Stomach smooth muscle (tissue), 2 donors: ENCODE results near the gene HFE.

ENCODE experiments used
- H3K27ac ChIP-seq: one replicate; pipeline ENCODE4 v1.7.0; 2013; ENCODE audit warnings: mild to moderate bottlenecking, low read length, inconsistent platforms
- H3K27me3 ChIP-seq, 2 donors: one replicate each; pipeline ENCODE4 v1.7.0; 2013; ENCODE audit warnings: low read length in 2 of 2; ENCODE audit not compliant: insufficient read depth in 2 of 2, control insufficient read depth in 1 of 2
- H3K36me3 ChIP-seq, 2 donors: one replicate each; pipeline ENCODE4 v1.7.0; 2013; ENCODE audit warnings: low read length in 2 of 2; ENCODE audit not compliant: control insufficient read depth in 2 of 2, insufficient read depth in 2 of 2
- H3K4me1 ChIP-seq: one replicate; pipeline ENCODE4 v1.7.0; 2013; ENCODE audit warnings: low read length; ENCODE audit not compliant: control insufficient read depth, insufficient read depth
- H3K4me3 ChIP-seq, 2 donors: one replicate each; pipeline ENCODE4 v1.7.0; 2013; ENCODE audit warnings: low read length in 2 of 2
- H3K9ac ChIP-seq, 2 donors: one replicate each; pipeline ENCODE4 v1.7.0; 2013; ENCODE audit warnings: low read length in 2 of 2, mild to moderate bottlenecking in 1 of 2
- H3K9me3 ChIP-seq, 2 donors: one replicate each; pipeline ENCODE4 v1.7.0; 2013; ENCODE audit warnings: low read length in 2 of 2; ENCODE audit not compliant: control insufficient read depth in 2 of 2
- donor health status: healthy.
- donor health status: Pancreatic carcinoma.

The HFE gene

DNA sequence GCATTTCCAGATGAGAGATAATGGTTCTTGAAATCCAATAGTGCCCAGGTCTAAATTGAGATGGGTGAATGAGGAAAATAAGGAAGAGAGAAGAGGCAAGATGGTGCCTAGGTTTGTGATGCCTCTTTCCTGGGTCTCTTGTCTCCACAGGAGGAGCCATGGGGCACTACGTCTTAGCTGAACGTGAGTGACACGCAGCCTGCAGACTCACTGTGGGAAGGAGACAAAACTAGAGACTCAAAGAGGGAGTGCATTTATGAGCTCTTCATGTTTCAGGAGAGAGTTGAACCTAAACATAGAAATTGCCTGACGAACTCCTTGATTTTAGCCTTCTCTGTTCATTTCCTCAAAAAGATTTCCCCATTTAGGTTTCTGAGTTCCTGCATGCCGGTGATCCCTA lies 6.8 kb downstream of the HFE start:
- H3K36me3 ChIP-seq = peaks cover 0 to 4% of the 10 kb centered on the region in 2 donors
- H3K4me3 ChIP-seq = no peak overlapping the region
- no peaks in the 10 kb centered on the region for H3K9me3 ChIP-seq
- peaks cover 4% of the 10 kb centered on the region for H3K4me1 ChIP-seq
- H3K27ac ChIP-seq = no peak overlapping the region
- no peaks in the 10 kb centered on the region for H3K27me3 ChIP-seq
- no peak overlapping the region for H3K9ac ChIP-seq

- no peak overlapping the region for H3K9ac ChIP-seq
- H3K9me3 ChIP-seq = no peaks in the 10 kb centered on the region
- no peaks in the 10 kb centered on the region for H3K27me3 ChIP-seq
- H3K4me3 ChIP-seq = no peak overlapping the region
- H3K36me3 ChIP-seq = no peaks in the 10 kb centered on the region
- no peaks in the 10 kb centered on the region for H3K4me1 ChIP-seq
- H3K27ac ChIP-seq = no peak overlapping the region
Observed at GRCh38 chr6:26097268-26097875, 10.1 kb downstream of the HFE start.

- Histone ChIP-seq H3K27ac (peak overlapping the region; percentile 93), H3K4me3 (peak overlapping the region; percentile 85 to 89), H3K9me3 (no peaks in the 10 kb centered on the region), H3K36me3 (no peaks in the 10 kb centered on the region), H3K9ac (peak overlapping the region; percentile 47 to 87), H3K27me3 (no peaks in the 10 kb centered on the region), H3K4me1 (peaks cover 3% of the 10 kb centered on the region)
Observed at GRCh38 chr6:26103141-26103769, 16.0 kb downstream of the HFE start.

GRCh38 chr6:26103770-26104456 lies 16.7 kb downstream of the HFE start:
- peak overlapping the region; percentile 93 for H3K27ac ChIP-seq
- peaks cover 3% of the 10 kb centered on the region for H3K4me1 ChIP-seq
- peak overlapping the region; percentile 85 to 89 for H3K4me3 ChIP-seq
- H3K9me3 ChIP-seq = no peaks in the 10 kb centered on the region
- H3K36me3 ChIP-seq = no peaks in the 10 kb centered on the region
- H3K9ac ChIP-seq = peak overlapping the region; percentile 80 to 87
- H3K27me3 ChIP-seq = no peaks in the 10 kb centered on the region

GRCh38 chr6:26104457-26105108 lies 17.4 kb downstream of the HFE start:
- peak overlapping the region; percentile 80 to 87 for H3K9ac ChIP-seq
- no peaks in the 10 kb centered on the region for H3K27me3 ChIP-seq
- H3K36me3 ChIP-seq = no peaks in the 10 kb centered on the region
- H3K9me3 ChIP-seq = no peaks in the 10 kb centered on the region
- H3K27ac ChIP-seq = peak overlapping the region; percentile 93
- peaks cover 3% of the 10 kb centered on the region for H3K4me1 ChIP-seq
- H3K4me3 ChIP-seq = peak overlapping the region; percentile 85 to 89

- peaks cover 3% of the 10 kb centered on the region for H3K4me1 ChIP-seq
- H3K27ac ChIP-seq = no peak overlapping the region
- H3K9ac ChIP-seq = no peak overlapping the region
- no peaks in the 10 kb centered on the region for H3K36me3 ChIP-seq
- no peaks in the 10 kb centered on the region for H3K9me3 ChIP-seq
- H3K27me3 ChIP-seq = no peaks in the 10 kb centered on the region
- H3K4me3 ChIP-seq = no peak overlapping the region
Observed at GRCh38 chr6:26105109-26105730, 18.0 kb downstream of the HFE start.

GRCh38 chr6:26105842-26106241 lies 18.6 kb downstream of the HFE start:
- no peak overlapping the region for H3K9ac ChIP-seq
- H3K27me3 ChIP-seq = no peaks in the 10 kb centered on the region
- no peaks in the 10 kb centered on the region for H3K36me3 ChIP-seq
- no peak overlapping the region for H3K4me3 ChIP-seq
- no peak overlapping the region for H3K27ac ChIP-seq
- H3K9me3 ChIP-seq = no peaks in the 10 kb centered on the region
- H3K4me1 ChIP-seq = peaks cover 3% of the 10 kb centered on the region

GRCh38 chr6:26107935-26108334 lies 20.7 kb downstream of the HFE start:
- no peaks in the 10 kb centered on the region for H3K27me3 ChIP-seq
- no peaks in the 10 kb centered on the region for H3K36me3 ChIP-seq
- H3K4me3 ChIP-seq = no peak overlapping the region
- peaks cover 3% of the 10 kb centered on the region for H3K4me1 ChIP-seq
- no peaks in the 10 kb centered on the region for H3K9me3 ChIP-seq
- no peak overlapping the region for H3K9ac ChIP-seq
- H3K27ac ChIP-seq = no peak overlapping the region

DNA sequence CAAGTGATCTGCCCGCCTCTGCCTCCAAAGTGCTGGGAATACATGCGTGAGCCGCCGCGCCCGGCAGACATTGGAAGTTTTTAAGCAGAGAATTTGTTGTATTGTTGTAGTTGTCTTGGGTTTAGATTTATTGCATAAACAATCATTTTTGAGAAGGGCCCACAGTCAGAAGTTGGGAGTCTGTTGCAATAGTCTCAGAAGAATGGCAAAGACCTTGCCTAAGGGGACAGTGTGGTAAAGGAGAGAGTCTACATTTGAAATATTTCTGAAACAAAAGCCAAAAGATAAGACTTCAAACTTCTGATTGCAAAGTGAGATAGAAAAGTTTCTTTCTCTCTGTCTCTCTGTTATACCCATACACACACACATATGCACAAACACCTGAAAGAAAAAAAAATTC lies 22.5 kb downstream of the HFE start:
- no peak overlapping the region for H3K9ac ChIP-seq
- no peak overlapping the region for H3K4me3 ChIP-seq
- H3K4me1 ChIP-seq = no peaks in the 10 kb centered on the region
- H3K27ac ChIP-seq = no peak overlapping the region
- no peaks in the 10 kb centered on the region for H3K9me3 ChIP-seq
- H3K27me3 ChIP-seq = no peaks in the 10 kb centered on the region
- H3K36me3 ChIP-seq = no peaks in the 10 kb centered on the region

DNA sequence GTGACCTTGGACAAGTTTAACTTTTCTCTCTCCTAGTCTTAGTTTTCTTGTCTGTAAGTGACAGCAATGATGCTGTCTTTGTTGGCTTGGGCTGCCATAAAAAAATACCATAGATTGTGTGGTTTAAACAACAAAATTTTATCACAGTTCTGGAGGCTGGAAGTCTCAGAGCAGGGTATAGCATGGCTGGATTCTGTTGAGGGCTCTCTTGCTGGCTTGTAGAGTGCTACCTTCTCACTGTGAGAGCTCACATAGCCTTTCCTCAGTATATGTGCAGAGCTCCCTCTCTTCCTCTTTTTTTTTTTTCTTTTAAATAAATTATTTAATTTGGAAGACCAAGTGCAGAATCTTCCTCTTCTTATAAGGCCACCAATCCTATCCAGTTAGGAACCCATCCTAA lies 26.3 kb downstream of the HFE start:
- H3K9ac ChIP-seq = no peak overlapping the region
- H3K4me3 ChIP-seq = no peak overlapping the region
- no peaks in the 10 kb centered on the region for H3K36me3 ChIP-seq
- no peak overlapping the region for H3K27ac ChIP-seq
- no peaks in the 10 kb centered on the region for H3K27me3 ChIP-seq
- H3K9me3 ChIP-seq = no peaks in the 10 kb centered on the region
- no peaks in the 10 kb centered on the region for H3K4me1 ChIP-seq
